HFF-Myc (cell line): ENCODE results near the gene COX10.

ENCODE experiments used
- DNase-seq: peaks from one replicate; pipeline ENCODE4 v3.0.0-alpha.2; 2011; ENCODE audit warnings: low read depth; ENCODE audit errors: extremely low read depth
- H3K4me3 ChIP-seq: replicated peaks from 2 replicates; pipeline ENCODE4 v1.5.1; 2011; ENCODE audit warnings: low read depth, mild to moderate bottlenecking, control low read depth, low read length
- CTCF ChIP-seq: IDR thresholded peaks from 2 replicates; pipeline ENCODE4 v1.5.1; 2012; ENCODE audit warnings: mild to moderate bottlenecking, low read depth, low read length, control low read depth; ENCODE audit errors: missing control alignments

COX10 gene

DNA sequence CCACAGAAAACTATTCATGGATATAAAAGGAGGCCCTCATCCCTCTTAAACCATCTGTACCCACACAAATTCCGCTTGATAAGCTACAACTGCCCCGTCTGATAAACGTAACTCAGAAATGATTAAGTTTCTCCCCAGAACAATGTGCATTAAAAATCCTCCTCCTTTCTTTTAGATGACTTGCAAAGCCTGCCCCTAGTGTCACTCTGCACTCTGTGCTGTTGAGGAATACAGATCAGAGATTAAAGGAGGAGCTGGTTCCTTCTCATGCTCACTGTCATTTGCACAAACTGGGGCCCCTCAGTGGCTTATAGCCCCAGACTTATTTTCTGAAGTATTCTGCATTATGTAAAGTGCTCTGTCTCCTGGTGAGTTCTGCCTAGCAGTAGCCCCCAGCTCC lies 134.1 kb downstream of the COX10 start:
- TF ChIP-seq CTCF, result peak; percentile 30
- H3K4me3 ChIP-seq, result no peak overlapping the region
- DNase-seq, result no peak

- no peak for TF ChIP-seq CTCF
- no peak overlapping the region for H3K4me3 ChIP-seq
- no peak for DNase-seq
Measured at GRCh38 chr17:14204084-14204483, 134.8 kb downstream of the COX10 start.

GRCh38 chr17:14204546-14204945 lies 135.2 kb downstream of the COX10 start:
- TF ChIP-seq CTCF, result no peak
- no peak overlapping the region for H3K4me3 ChIP-seq
- DNase-seq, result no peak

- H3K4me3 ChIP-seq, result no peak overlapping the region
- no peak for DNase-seq
- TF ChIP-seq CTCF, result no peak
Measured at GRCh38 chr17:14205380-14205779, 136.1 kb downstream of the COX10 start.

DNA sequence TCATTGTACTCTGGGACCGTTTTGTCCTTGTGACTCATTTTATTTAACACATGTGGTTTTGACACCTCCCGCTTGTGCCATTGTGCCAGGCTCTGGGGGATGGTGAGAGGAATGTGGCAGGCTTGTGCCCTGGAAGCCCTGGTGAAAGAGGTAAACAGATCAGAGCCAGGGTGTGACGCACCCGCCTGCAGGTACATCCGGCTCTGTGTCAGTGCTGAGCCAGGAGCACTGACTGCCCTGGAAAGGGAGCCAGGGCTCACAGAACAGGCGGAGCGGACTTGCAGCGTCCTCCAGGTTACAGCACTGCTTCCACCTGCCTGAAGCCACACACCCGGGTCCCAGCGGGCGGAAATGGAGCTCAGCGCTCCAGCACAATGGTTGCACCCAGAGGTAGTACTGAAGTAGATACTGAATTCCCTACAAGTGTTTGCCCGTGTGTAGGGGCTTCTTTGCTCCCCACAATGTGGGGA lies 136.7 kb downstream of the COX10 start:
- no peak for TF ChIP-seq CTCF
- no peak for DNase-seq
- no peak overlapping the region for H3K4me3 ChIP-seq

GRCh38 chr17:14206891-14207290 lies 137.6 kb downstream of the COX10 start:
- no peak overlapping the region for H3K4me3 ChIP-seq
- no peak for TF ChIP-seq CTCF
- no peak for DNase-seq

DNA sequence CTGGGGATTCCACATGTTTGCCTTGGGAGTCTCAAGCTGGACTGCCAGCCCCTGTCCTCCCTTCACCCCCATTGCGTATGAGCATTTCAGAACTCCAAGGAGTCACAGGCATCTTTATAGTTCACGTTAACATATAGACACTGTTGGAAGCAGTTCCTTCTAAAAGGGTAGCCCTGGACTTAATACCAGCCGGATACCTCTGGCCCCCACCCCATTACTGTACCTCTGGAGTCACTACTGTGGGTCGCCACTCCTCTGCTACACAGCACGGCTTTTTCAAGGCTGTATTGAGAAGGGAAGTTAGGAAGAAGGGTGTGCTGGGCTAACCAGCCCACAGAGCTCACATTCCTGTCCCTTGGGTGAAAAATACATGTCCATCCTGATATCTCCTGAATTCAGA lies 138.5 kb downstream of the COX10 start:
- DNase-seq, result no peak
- no peak for TF ChIP-seq CTCF

More for the DNA sequence above, 138.5 kb downstream of the COX10 start:
- no peak overlapping the region for H3K4me3 ChIP-seq
